HEK293T (cell line): ENCODE data around the gene SMCP.

Source experiments
- BHLHE40 ChIP-seq: fragments of 450-650 bp; IDR thresholded peaks from 2 replicates; pipeline ENCODE4 v1.6.1; 2016; ENCODE audit warnings: mild to moderate bottlenecking, moderate library complexity, borderline replicate concordance
- ELF4 ChIP-seq: fragments of 450-650 bp; IDR thresholded peaks from 2 replicates; pipeline ENCODE4 v1.6.1; 2017; ENCODE audit warnings: antibody characterized with exemption
- FOXA1 ChIP-seq: fragments of 450-650 bp; IDR thresholded peaks from 2 replicates; pipeline ENCODE4 v1.6.1; 2016; ENCODE audit warnings: mild to moderate bottlenecking
- FOXK2 ChIP-seq: fragments of 450-650 bp; IDR thresholded peaks from 2 replicates; pipeline ENCODE4 v1.6.1; 2016; ENCODE audit warnings: mild to moderate bottlenecking
- FOXM1 ChIP-seq: fragments of 450-650 bp; IDR thresholded peaks from 2 replicates; pipeline ENCODE4 v1.6.1; 2017; ENCODE audit warnings: mild to moderate bottlenecking, borderline replicate concordance
- HDGF ChIP-seq: fragments of 450-650 bp; IDR thresholded peaks from 2 replicates; pipeline ENCODE4 v1.6.1; 2017; ENCODE audit warnings: antibody characterized with exemption, borderline replicate concordance
- L3MBTL2 ChIP-seq: fragments of 450-650 bp; conservative IDR thresholded peaks from 2 replicates; pipeline ENCODE4 v1.6.1; 2016; ENCODE audit warnings: mild to moderate bottlenecking
- LEF1 ChIP-seq: fragments of 450-650 bp; IDR thresholded peaks from 2 replicates; pipeline ENCODE4 v1.6.1; 2017; ENCODE audit warnings: mild to moderate bottlenecking, borderline replicate concordance
- NFRKB ChIP-seq: fragments of 450-650 bp; IDR thresholded peaks from 2 replicates; pipeline ENCODE4 v1.6.1; 2016; ENCODE audit warnings: mild to moderate bottlenecking, moderate library complexity
- SP1 ChIP-seq: fragments of 450-650 bp; IDR thresholded peaks from 2 replicates; pipeline ENCODE4 v1.6.1; 2017
- SUZ12 ChIP-seq: fragments of 450-650 bp; IDR thresholded peaks from 2 replicates; pipeline ENCODE4 v1.6.1; 2016; ENCODE audit warnings: mild to moderate bottlenecking
- TARDBP ChIP-seq: fragments of 450-650 bp; IDR thresholded peaks from 2 replicates; pipeline ENCODE4 v1.6.1; 2016
- ZNF384 ChIP-seq: fragments of 450-650 bp; IDR thresholded peaks from 2 replicates; pipeline ENCODE4 v1.6.1; 2016
- TF ChIP-seq, protein P1 (sequence below): fragments of 450-650 bp; IDR thresholded peaks from 2 replicates; pipeline ENCODE4 v1.6.1; 2016

DNA sequence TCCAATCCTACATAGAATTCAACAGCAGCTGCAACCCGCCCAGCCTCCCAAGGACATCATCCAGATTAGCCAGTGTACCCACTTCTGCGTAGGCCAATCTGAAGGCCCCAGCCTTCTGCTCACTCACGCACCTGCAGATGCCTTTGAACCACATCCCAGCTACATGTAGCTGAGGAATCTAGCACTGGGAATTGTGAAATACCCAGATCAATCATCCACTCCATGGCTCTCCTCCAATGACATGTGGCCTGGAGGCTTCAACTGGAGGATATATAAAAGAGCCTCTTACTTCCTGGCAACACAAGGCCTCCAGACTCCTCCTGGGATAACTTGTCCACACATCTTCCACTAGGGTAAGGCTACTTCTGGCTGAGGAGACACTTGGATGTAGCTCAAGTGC lies 35.6 kb upstream of the SMCP start, which contains the start of gene LCE6A:
- no peak for TF ChIP-seq FOXM1
- no peak for TF ChIP-seq HDGF
- no peak for TF ChIP-seq BHLHE40
- TF ChIP-seq NFRKB, result no peak
- no peak for TF ChIP-seq FOXK2
- TF ChIP-seq FOXA1, result no peak
- TF ChIP-seq SUZ12, result no peak
- TF ChIP-seq SP1, result no peak
- TF ChIP-seq, protein P1, sequence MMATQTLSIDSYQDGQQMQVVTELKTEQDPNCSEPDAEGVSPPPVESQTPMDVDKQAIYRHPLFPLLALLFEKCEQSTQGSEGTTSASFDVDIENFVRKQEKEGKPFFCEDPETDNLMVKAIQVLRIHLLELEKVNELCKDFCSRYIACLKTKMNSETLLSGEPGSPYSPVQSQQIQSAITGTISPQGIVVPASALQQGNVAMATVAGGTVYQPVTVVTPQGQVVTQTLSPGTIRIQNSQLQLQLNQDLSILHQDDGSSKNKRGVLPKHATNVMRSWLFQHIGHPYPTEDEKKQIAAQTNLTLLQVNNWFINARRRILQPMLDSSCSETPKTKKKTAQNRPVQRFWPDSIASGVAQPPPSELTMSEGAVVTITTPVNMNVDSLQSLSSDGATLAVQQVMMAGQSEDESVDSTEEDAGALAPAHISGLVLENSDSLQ, result no peak
- no peak for TF ChIP-seq ELF4
- TF ChIP-seq ZNF384, result no peak
- TF ChIP-seq LEF1, result no peak
- TF ChIP-seq TARDBP, result no peak
- no peak for TF ChIP-seq L3MBTL2
